Endothelial cell of umbilical vein (primary cell): Measurements from ENCODE around the gene TUFM. TPM values are rescaled to one million over a fixed set of nuclear protein-coding genes. Genes with fewer than 3 reads are reported as not detected.

Experiments
- BruUV-seq: library from RNA; stranded (reverse); fragments of 400-500 nt; replicated peaks from 2 replicates; lab custom pipeline; 2021; lab: Mats Ljungman, UMichigan
- CTCF ChIA-PET: fragments of 300-600, 350-600 bp; sonication (Branson Sonifier 250); formaldehyde crosslinking; loops from one replicate; lab custom pipeline; 2021; ENCODE audit warnings: antibody characterized with exemption, inconsistent platforms; lab: Charles Lee
- POLR2A ChIA-PET: fragments of 300-600, 350-600 bp; sonication (Branson Sonifier 250); formaldehyde crosslinking; loops from one replicate; lab custom pipeline; 2021; ENCODE audit warnings: antibody characterized with exemption, inconsistent platforms; lab: Charles Lee
- DNase-seq: peaks from one replicate; pipeline ENCODE4 v3.0.0-alpha.2; 2011; ENCODE audit warnings: low read depth, low spot score
- FAIRE-seq: peaks from 2 replicates; lab custom pipeline; 2011; peaks lifted over from hg19 to GRCh38; lab: Jason Lieb, UNC
- H2AFZ ChIP-seq: 2 replicates; pipeline ENCODE4 v1.6.0; 2012; ENCODE audit warnings: low read depth, low read length, control low read depth, inconsistent platforms
- H3K27ac ChIP-seq: 2 replicates; pipeline ENCODE4 v1.5.1; 2011; ENCODE audit warnings: low read depth, mild to moderate bottlenecking, control low read depth, low read length, moderate library complexity; ENCODE audit not compliant: insufficient read depth
- H3K27me3 ChIP-seq, 2 experiments: 2 replicates each; pipeline versions ENCODE4 v1.6.0 to v1.6.1; 2011; ENCODE audit warnings: low read length in 2 of 2, mixed read lengths in 1 of 2; ENCODE audit not compliant: control insufficient read depth in 2 of 2, insufficient read depth in 2 of 2
- H3K36me3 ChIP-seq, 2 experiments: 2 replicates in 1 of 2; 3 replicates in 1 of 2; pipeline ENCODE4 v1.5.1; 2011; ENCODE audit warnings: low read length in 2 of 2, mild to moderate bottlenecking in 1 of 2, moderate library complexity in 1 of 2; ENCODE audit not compliant: control insufficient read depth in 2 of 2, insufficient read depth in 2 of 2; ENCODE audit errors: extremely low read depth in 1 of 2
- H3K4me1 ChIP-seq: 3 replicates; pipeline ENCODE4 v1.5.1; 2011; ENCODE audit warnings: mild to moderate bottlenecking, low read length; ENCODE audit not compliant: control insufficient read depth, insufficient read depth; ENCODE audit errors: extremely low read depth
- H3K4me2 ChIP-seq: 2 replicates; pipeline ENCODE4 v1.6.1; 2011; ENCODE audit warnings: low read length, control low read depth, mixed read lengths; ENCODE audit not compliant: insufficient read depth
- H3K4me3 ChIP-seq, 3 experiments: fragments of 200-600 bp in 1 of 3; sonication (generic), shearing (Covaris generic) in 1 of 3; replicated peaks in 1 of 3; 2 replicates each; pipeline ENCODE4 v1.5.1; 2011 to 2016; ENCODE audit warnings: control low read depth in 3 of 3, low read length in 3 of 3, mild to moderate bottlenecking in 2 of 3, inconsistent platforms in 1 of 3, low read depth in 1 of 3, moderate library complexity in 1 of 3; ENCODE audit not compliant: insufficient read depth in 1 of 3
- H3K79me2 ChIP-seq: 2 replicates; pipeline ENCODE4 v1.6.0; 2012; ENCODE audit warnings: low read length, inconsistent platforms; ENCODE audit not compliant: control insufficient read depth, insufficient read depth
- H3K9ac ChIP-seq: replicated peaks from 2 replicates; pipeline ENCODE3; 2011; ENCODE audit warnings: low read length, control low read depth; ENCODE audit not compliant: insufficient read depth; ENCODE audit errors: extremely low read depth
- H3K9me1 ChIP-seq: replicated peaks from 3 replicates; pipeline ENCODE4 v1.6.0; 2011; ENCODE audit warnings: mild to moderate bottlenecking, low read length; ENCODE audit not compliant: control insufficient read depth, insufficient read depth; ENCODE audit errors: extremely low read depth
- H3K9me3 ChIP-seq: replicated peaks from 2 replicates; pipeline ENCODE4 v1.5.1; 2012; ENCODE audit warnings: low read length, inconsistent platforms; ENCODE audit not compliant: control insufficient read depth, insufficient read depth
- H4K20me1 ChIP-seq: replicated peaks from 2 replicates; pipeline ENCODE3; 2011; ENCODE audit warnings: mild to moderate bottlenecking, low read length; ENCODE audit not compliant: control insufficient read depth, insufficient read depth; ENCODE audit errors: extremely low read depth
- CTCF ChIP-seq, 2 donors: IDR thresholded peaks; 1 replicate in 1 of 2; 2 replicates in 1 of 2; pipeline ENCODE4 v1.5.1; 2011; ENCODE audit warnings: low read length in 2 of 2, mild to moderate bottlenecking in 2 of 2, moderate library complexity in 2 of 2, control low read depth in 1 of 2, inconsistent platforms in 1 of 2, low read depth in 1 of 2; ENCODE audit not compliant: insufficient read depth in 1 of 2; ENCODE audit errors: extremely low read depth in 1 of 2
- EZH2 ChIP-seq: IDR thresholded peaks from 2 replicates; pipeline ENCODE4 v1.6.1; 2012; ENCODE audit warnings: borderline replicate concordance, low read depth, mild to moderate bottlenecking, moderate library complexity, low read length, inconsistent platforms; ENCODE audit not compliant: severe bottlenecking
- FOS ChIP-seq: IDR thresholded peaks from 2 replicates; pipeline ENCODE4 v1.6.1; 2011; ENCODE audit warnings: mild to moderate bottlenecking, low read length, moderate library complexity, borderline replicate concordance; ENCODE audit not compliant: insufficient read depth
- GATA2 ChIP-seq: IDR thresholded peaks from 2 replicates; pipeline ENCODE4 v1.7.0; 2011; ENCODE audit warnings: low read depth, mild to moderate bottlenecking, moderate library complexity, mixed read lengths, low read length; ENCODE audit not compliant: insufficient read length, insufficient read depth
- JUN ChIP-seq: IDR thresholded peaks from 2 replicates; pipeline ENCODE4 v1.6.1; 2011; ENCODE audit warnings: borderline replicate concordance, low read depth; ENCODE audit not compliant: insufficient read length, insufficient read depth
- POLR2A ChIP-seq: IDR thresholded peaks from 2 replicates; pipeline ENCODE4 v1.6.1; 2012; ENCODE audit warnings: low read depth, mild to moderate bottlenecking, control low read depth, low read length
- dilution Hi-C: fragments of 300-500 bp; cut with MboI; formaldehyde crosslinking; loops from one replicate; pipeline ENCODE4 v1.15.0; 2019; ENCODE audit warnings: low sequenced_read_pairs; ENCODE audit not compliant: extremely low pct_ligation_motif_present
- intact Hi-C: fragments of 100-400 bp; cut with micrococcal nuclease; formaldehyde crosslinking; loops from one replicate; pipeline ENCODE4 v1.10.0; 2022
- polyA plus RNA-seq, 4 experiments: library from polyadenylated mRNA; depleted of rRNA in 3 of 4; stranded (reverse) in 3 of 4; unstranded in 1 of 4; fragments of >200 nt; gene quantifications; 2 replicates each; pipeline versions ENCODE4 v1.2.1 to v1.2.3, GENCODE V29; 2011 to 2012; ENCODE audit warnings: missing spikeins in 1 of 4
- total RNA-seq: library from RNA; stranded (reverse); gene quantifications from 2 replicates; pipeline ENCODE4 v1.2.3, GENCODE V29; 2021
- TF ChIP-seq, protein P1 (sequence below): IDR thresholded peaks from 2 replicates; pipeline ENCODE4 v1.6.1; 2011; ENCODE audit not compliant: insufficient read depth, insufficient read length

Gene TUFM
- total and polyA plus RNA-seq, 2 donors (not counting 3 experiments of a cell fraction or from before 2014, with no cell fraction given), result 186 to 227 TPM

DNA sequence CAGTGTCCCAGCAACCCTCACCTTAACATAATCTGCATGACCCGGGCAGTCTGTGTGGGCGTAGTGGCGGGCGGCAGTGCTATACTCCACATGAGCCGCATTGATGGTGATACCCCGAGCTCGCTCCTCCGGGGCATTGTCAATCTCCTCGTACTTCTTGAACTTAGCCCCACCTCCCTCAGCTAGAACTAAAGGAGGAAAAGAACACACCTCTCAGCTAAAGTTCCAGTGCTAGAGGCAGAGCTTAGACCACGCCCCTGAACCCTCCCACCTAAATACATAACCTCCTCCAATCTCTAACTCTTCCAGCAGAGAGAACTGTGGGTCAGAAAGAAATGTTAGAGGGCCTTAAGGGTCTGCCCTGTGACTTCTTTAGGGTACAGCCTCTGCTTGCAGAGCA lies 855 bp downstream of the TUFM start:
- H2AFZ ChIP-seq, result no peak overlapping the region
- H3K4me3 ChIP-seq, result peak overlapping the region; percentile 54 to 84 (median 67)
- FAIRE-seq (no peak), DNase-seq (peak; percentile 15)
- CTCF ChIA-PET, result interaction anchor here (0.8 to 2.5 kb wide), 3 partner anchors 20 to 100 kb away, joined by 3 to 6 read pairs (median 6); partner anchors contain the start of gene ATXN2L
- H3K79me2 ChIP-seq, result peaks cover 27% of the 10 kb centered on the region
- POLR2A ChIA-PET, result interaction anchor here (2.3 kb wide), 1 partner anchor 22 kb away, joined by 13 read pairs; the partner anchor contains the start of gene ATXN2L
- dilution Hi-C loops, result no loop called here
- H3K27me3 ChIP-seq, result no peaks in the 10 kb centered on the region
- H3K27ac ChIP-seq, result peak overlapping the region; percentile 35
- TF ChIP-seq, protein P1, sequence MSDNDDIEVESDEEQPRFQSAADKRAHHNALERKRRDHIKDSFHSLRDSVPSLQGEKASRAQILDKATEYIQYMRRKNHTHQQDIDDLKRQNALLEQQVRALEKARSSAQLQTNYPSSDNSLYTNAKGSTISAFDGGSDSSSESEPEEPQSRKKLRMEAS, result no peak
- TF ChIP-seq FOS (no peak), CTCF (IDR thresholded peaks at IDR 0.05; ENCODE audit: extremely low read depth in 1 of 2, insufficient read depth in 1 of 2, low read depth in 1 of 2, low read length in 2 of 2) (no peak), EZH2 (no peak), GATA2 (no peak), POLR2A (no peak), JUN (no peak)
- intact Hi-C loops, result no loop called here
- no peaks in the 10 kb centered on the region for H4K20me1 ChIP-seq
- H3K9me3 ChIP-seq, result no peaks in the 10 kb centered on the region
- no TSS peak for BruUV-seq
- H3K4me1 ChIP-seq, result peaks cover 13% of the 10 kb centered on the region
- peak overlapping the region; percentile 85 for H3K4me2 ChIP-seq
- H3K9ac ChIP-seq, result peak overlapping the region; percentile 82
- no peaks in the 10 kb centered on the region for H3K9me1 ChIP-seq
- peaks cover 9 to 23% of the 10 kb centered on the region in 2 experiments for H3K36me3 ChIP-seq
